HG02642 (cell line): ENCODE data around the gene HOXD9.

Experiments
- ATAC-seq: cut with Tn5 transposase; IDR thresholded peaks from one replicate; pipeline ENCODE4 v1.9.1; 2021; ENCODE audit warnings: mild to moderate bottlenecking; ENCODE audit not compliant: unreplicated experiment, poor library complexity

Gene HOXD9

GRCh38 chr2:176109192-176109901 lies 13.2 kb upstream of the HOXD9 start:
- ATAC-seq, result no peak

GRCh38 chr2:176109946-176110345 lies 12.6 kb upstream of the HOXD9 start:
- no peak for ATAC-seq

GRCh38 chr2:176110415-176111308 lies 11.9 kb upstream of the HOXD9 start:
- no peak for ATAC-seq

- ATAC-seq, result no peak
Measured at GRCh38 chr2:176111309-176111663, 11.2 kb upstream of the HOXD9 start.

GRCh38 chr2:176111846-176112374 lies 10.6 kb upstream of the HOXD9 start:
- ATAC-seq, result no peak

- ATAC-seq, result no peak
Measured at GRCh38 chr2:176112375-176113302, 9.9 kb upstream of the HOXD9 start.

GRCh38 chr2:176114120-176114929 lies 8.2 kb upstream of the HOXD9 start:
- ATAC-seq, result no peak

- ATAC-seq, result no peak
Measured at GRCh38 chr2:176114930-176115625, 7.4 kb upstream of the HOXD9 start.

- no peak for ATAC-seq
Measured at GRCh38 chr2:176115883-176116813, 6.4 kb upstream of the HOXD9 start, which contains the start of gene HOXD10. TSS of gene HOXD10 (plus strand) at chr2:176116778. CDS start at chr2:176116834, 56 bp downstream.

GRCh38 chr2:176117162-176117822 lies 5.2 kb upstream of the HOXD9 start:
- ATAC-seq, result no peak

GRCh38 chr2:176117823-176118371 lies 4.6 kb upstream of the HOXD9 start:
- ATAC-seq, result no peak

GRCh38 chr2:176118601-176119339 lies 3.7 kb upstream of the HOXD9 start:
- no peak for ATAC-seq

- no peak for ATAC-seq
Measured at GRCh38 chr2:176120364-176121189, 1.9 kb upstream of the HOXD9 start.

- no peak for ATAC-seq
Measured at GRCh38 chr2:176121190-176122051, 1.1 kb upstream of the HOXD9 start.
